Smooth muscle cell (in vitro differentiated cells): Measurements from ENCODE around the gene ZNF609. TPM values are rescaled to one million over a fixed set of nuclear protein-coding genes. Genes with fewer than 3 reads are reported as not detected.

ENCODE experiments used
- DNase-seq: peaks from one replicate; lab custom pipeline; 2025; ENCODE audit not compliant: unreplicated experiment; lab: John Stamatoyannopoulos, UW
- H2AFZ ChIP-seq: fragments of 200-600 bp; sonication (generic); 2 replicates; pipeline ENCODE4 v1.6.0; 2016; ENCODE audit warnings: antibody characterized with exemption, low read depth, mild to moderate bottlenecking
- H3F3A ChIP-seq: fragments of 200-600 bp; sonication (generic); 2 replicates; pipeline ENCODE4 v1.6.0; 2017; ENCODE audit warnings: antibody characterized with exemption, low read depth
- H3K27ac ChIP-seq: fragments of 200-600 bp; sonication (generic); 2 replicates; pipeline ENCODE4 v1.5.1; 2016; ENCODE audit warnings: low read depth, mild to moderate bottlenecking
- H3K27me3 ChIP-seq: fragments of 200-600 bp; sonication (generic); 2 replicates; pipeline ENCODE4 v1.6.1; 2016; ENCODE audit warnings: low read depth, mild to moderate bottlenecking
- H3K36me3 ChIP-seq: fragments of 200-600 bp; sonication (generic); 2 replicates; pipeline ENCODE4 v1.5.1; 2016; ENCODE audit warnings: low read depth
- H3K4me1 ChIP-seq: fragments of 200-600 bp; sonication (generic); 2 replicates; pipeline ENCODE4 v1.5.1; 2016; ENCODE audit warnings: low read depth
- H3K4me2 ChIP-seq: fragments of 200-600 bp; sonication (generic); 2 replicates; pipeline ENCODE4 v1.6.0; 2016; ENCODE audit warnings: mild to moderate bottlenecking
- H3K4me3 ChIP-seq: fragments of 200-600 bp; sonication (generic); 2 replicates; pipeline ENCODE4 v1.5.1; 2016; ENCODE audit warnings: mild to moderate bottlenecking
- H3K79me2 ChIP-seq: fragments of 200-600 bp; sonication (generic); 2 replicates; pipeline ENCODE4 v1.6.0; 2016; ENCODE audit warnings: low read depth, mild to moderate bottlenecking
- H3K9ac ChIP-seq: fragments of 200-600 bp; sonication (generic); 2 replicates; pipeline ENCODE4 v1.6.0; 2016; ENCODE audit warnings: low read depth
- H3K9me3 ChIP-seq: fragments of 200-600 bp; sonication (generic); replicated peaks from 2 replicates; pipeline ENCODE4 v1.5.1; 2016; ENCODE audit warnings: low read depth
- H4K20me1 ChIP-seq: fragments of 200-600 bp; sonication (generic); 2 replicates; pipeline ENCODE4 v1.6.0; 2016; ENCODE audit warnings: low read depth
- WGBS: methylation state at CpG from one replicate; pipeline ENCODE4 v1.1.7; 2016; ENCODE audit warnings: low lambda C conversion rate; 5-methylcytosine and 5-hydroxymethylcytosine counted together
- polyA plus RNA-seq: library from polyadenylated mRNA; unstranded; fragments of >200 nt; fragmentation: Nextera tagmentation; extraction: Ambion mirVana; gene quantifications from 2 replicates; pipeline ENCODE4 v1.2.1, GENCODE V29; 2016
- total RNA-seq: library from RNA; depleted of rRNA; stranded (reverse); fragments of >200 nt; gene quantifications from 2 replicates; pipeline ENCODE4 v1.2.3, GENCODE V29; 2014
- TF ChIP-seq, protein P1 (sequence below): fragments of 200-600 bp; sonication (generic); IDR thresholded peaks from 2 replicates; pipeline ENCODE4 v1.5.1; 2017; ENCODE audit warnings: borderline replicate concordance, mild to moderate bottlenecking, antibody characterized with exemption; ENCODE audit not compliant: insufficient read depth, poor library complexity, severe bottlenecking

ZNF609 gene
- total and polyA plus RNA-seq, 2 experiments from 2014 or later: 9.9 to 15.6 TPM

DNA sequence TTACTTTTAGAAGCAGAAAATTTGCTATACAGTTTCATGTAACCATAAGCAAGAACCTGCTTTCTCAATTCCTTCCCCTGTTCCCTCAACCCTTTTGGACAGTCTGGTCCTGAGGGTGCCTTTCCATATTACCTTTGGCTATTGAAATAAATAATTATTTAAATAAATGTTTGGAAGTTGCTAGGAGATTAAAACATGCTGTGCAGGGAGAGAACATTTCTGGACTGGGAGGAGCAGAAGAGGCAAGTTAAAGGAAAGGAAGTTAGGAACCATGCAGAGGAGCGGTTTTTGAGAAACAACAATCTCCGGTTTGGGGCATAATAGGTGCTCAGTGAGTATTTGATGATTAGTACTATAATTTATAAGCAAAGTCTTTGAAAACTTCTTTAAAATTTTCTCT, 41.8 kb downstream of the ZNF609 start:
- no peak overlapping the region for H3K4me3 ChIP-seq
- no peaks in the 10 kb centered on the region for H3K27me3 ChIP-seq
- peaks cover 100% of the 10 kb centered on the region for H4K20me1 ChIP-seq
- H3K4me1 ChIP-seq: peaks cover 22% of the 10 kb centered on the region
- H3K9me3 ChIP-seq: no peaks in the 10 kb centered on the region
- no peak overlapping the region for H3K27ac ChIP-seq
- H3K9ac ChIP-seq: no peak overlapping the region
- TF ChIP-seq, protein P1, sequence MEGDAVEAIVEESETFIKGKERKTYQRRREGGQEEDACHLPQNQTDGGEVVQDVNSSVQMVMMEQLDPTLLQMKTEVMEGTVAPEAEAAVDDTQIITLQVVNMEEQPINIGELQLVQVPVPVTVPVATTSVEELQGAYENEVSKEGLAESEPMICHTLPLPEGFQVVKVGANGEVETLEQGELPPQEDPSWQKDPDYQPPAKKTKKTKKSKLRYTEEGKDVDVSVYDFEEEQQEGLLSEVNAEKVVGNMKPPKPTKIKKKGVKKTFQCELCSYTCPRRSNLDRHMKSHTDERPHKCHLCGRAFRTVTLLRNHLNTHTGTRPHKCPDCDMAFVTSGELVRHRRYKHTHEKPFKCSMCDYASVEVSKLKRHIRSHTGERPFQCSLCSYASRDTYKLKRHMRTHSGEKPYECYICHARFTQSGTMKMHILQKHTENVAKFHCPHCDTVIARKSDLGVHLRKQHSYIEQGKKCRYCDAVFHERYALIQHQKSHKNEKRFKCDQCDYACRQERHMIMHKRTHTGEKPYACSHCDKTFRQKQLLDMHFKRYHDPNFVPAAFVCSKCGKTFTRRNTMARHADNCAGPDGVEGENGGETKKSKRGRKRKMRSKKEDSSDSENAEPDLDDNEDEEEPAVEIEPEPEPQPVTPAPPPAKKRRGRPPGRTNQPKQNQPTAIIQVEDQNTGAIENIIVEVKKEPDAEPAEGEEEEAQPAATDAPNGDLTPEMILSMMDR: no peak
- 93% methylated on average over 2 of the region's 2 CpGs for WGBS
- peaks cover 53% of the 10 kb centered on the region for H3K79me2 ChIP-seq
- peak overlapping the region; percentile 67 for H3K4me2 ChIP-seq
- no peak overlapping the region for H2AFZ ChIP-seq
- H3F3A ChIP-seq: peaks cover 28% of the 10 kb centered on the region
- no peaks in the 10 kb centered on the region for H3K36me3 ChIP-seq
- no peak for DNase-seq

DNA sequence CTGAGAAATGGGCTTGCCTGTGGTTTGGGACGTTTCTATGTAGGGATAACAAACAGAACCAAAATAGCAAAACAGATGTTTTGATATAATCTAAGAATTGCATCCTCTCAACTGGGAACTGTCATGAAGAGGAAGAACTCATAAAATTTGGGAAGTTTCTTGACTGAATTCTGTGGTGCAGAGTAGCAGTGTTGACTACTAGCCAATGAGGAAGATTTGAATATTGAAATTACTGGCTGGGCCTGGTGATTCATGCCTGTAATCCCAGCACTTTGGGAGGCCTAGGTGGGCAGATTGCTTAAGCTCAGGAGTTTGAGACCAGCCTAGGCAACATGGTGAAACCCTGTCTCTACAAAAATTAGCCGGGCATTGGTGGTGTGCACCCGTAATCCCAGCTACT, 42.2 kb downstream of the ZNF609 start:
- DNase-seq: no peak
- H4K20me1 ChIP-seq: peaks cover 100% of the 10 kb centered on the region

DNA sequence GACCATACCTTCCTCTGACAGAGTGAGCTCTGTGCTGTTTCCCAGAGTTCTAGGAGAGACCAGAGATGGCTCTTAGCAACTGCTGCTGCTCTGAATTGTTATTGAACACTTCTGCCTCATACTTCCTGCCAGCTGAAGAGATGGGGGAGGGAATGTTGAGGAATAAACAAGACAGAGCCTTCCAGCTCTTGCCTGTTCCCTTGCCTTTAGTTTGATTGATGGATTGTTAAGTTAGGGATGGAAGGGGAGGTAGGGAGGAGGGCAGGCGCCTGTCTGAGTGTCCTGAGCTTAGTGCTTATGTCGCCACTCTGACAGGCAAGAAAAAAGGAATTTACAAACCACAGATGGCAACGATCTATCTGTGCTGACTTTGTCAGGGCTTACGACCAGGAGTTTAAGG, 42.8 kb downstream of the ZNF609 start:
- TF ChIP-seq, protein P1: no peak
- Histone ChIP-seq H3K4me2 (peak overlapping the region; percentile 67), H2AFZ (no peak overlapping the region), H4K20me1 (peaks cover 100% of the 10 kb centered on the region), H3K36me3 (no peaks in the 10 kb centered on the region), H3K9me3 (no peaks in the 10 kb centered on the region), H3K27ac (peak overlapping the region; percentile 58), H3K79me2 (peaks cover 43% of the 10 kb centered on the region), H3K27me3 (no peaks in the 10 kb centered on the region), H3F3A (peaks cover 33% of the 10 kb centered on the region), H3K9ac (peak overlapping the region; percentile 2), H3K4me1 (peaks cover 30% of the 10 kb centered on the region), H3K4me3 (no peak overlapping the region)
- no peak for DNase-seq
- WGBS: 19% methylated on average over 3 of the region's 4 CpGs

More for the DNA sequence above, 42.2 kb downstream of the ZNF609 start:
- peak overlapping the region; percentile 67 for H3K4me2 ChIP-seq
- 82% methylated on average over 3 of the region's 3 CpGs for WGBS
- peaks cover 49% of the 10 kb centered on the region for H3K79me2 ChIP-seq
- no peaks in the 10 kb centered on the region for H3K36me3 ChIP-seq
- peaks cover 28% of the 10 kb centered on the region for H3F3A ChIP-seq
- TF ChIP-seq, protein P1: no peak
- no peak overlapping the region for H3K4me3 ChIP-seq
- H3K27me3 ChIP-seq: no peaks in the 10 kb centered on the region
- H3K27ac ChIP-seq: peak overlapping the region; percentile 58
- peak overlapping the region; percentile 2 for H3K9ac ChIP-seq
- H2AFZ ChIP-seq: no peak overlapping the region
- H3K4me1 ChIP-seq: peaks cover 23% of the 10 kb centered on the region
- no peaks in the 10 kb centered on the region for H3K9me3 ChIP-seq

DNA sequence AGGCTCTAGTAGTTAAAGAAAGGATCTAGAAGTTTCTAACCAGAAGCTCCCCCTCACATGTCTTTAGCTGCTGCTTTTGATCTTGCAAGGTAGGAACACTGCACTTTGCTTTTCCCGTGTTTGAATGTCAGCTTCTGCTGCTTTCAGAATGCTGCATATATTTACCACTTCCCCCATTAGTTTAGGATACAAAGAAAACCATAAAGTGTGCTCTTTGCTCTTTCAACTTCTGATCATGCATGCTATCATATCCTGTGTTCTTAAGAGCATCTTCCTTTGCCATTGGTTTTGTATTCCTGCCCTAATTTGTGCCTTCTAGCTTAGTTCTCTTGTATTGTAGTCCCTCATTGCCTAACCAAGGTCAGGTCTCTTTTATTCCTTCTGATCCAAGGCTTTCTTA, 43.3 kb downstream of the ZNF609 start:
- Histone ChIP-seq H3K4me1 (peaks cover 31% of the 10 kb centered on the region), H3K79me2 (peaks cover 42% of the 10 kb centered on the region), H3K27me3 (no peaks in the 10 kb centered on the region), H3K36me3 (no peaks in the 10 kb centered on the region), H2AFZ (no peak overlapping the region), H3K4me2 (peak overlapping the region; percentile 67), H4K20me1 (peaks cover 100% of the 10 kb centered on the region), H3K9me3 (no peaks in the 10 kb centered on the region), H3F3A (peaks cover 38% of the 10 kb centered on the region), H3K9ac (no peak overlapping the region), H3K27ac (peak overlapping the region; percentile 58), H3K4me3 (no peak overlapping the region)
- WGBS: 50% methylated on average over 1 of the region's 1 CpG
- TF ChIP-seq, protein P1: no peak
- no peak for DNase-seq
